HEK293 (cell line): ENCODE measurements around the gene C5orf46.

Experiments used
- KLF16 ChIP-seq: fragments of 450-650 bp; formaldehyde crosslinking; IDR thresholded peaks from 2 replicates; pipeline ENCODE4 v1.5.1; 2017; ENCODE audit warnings: missing biosample characterization, missing genetic modification characterization
- ZNF10 ChIP-seq: fragments of 450-650 bp; formaldehyde crosslinking; IDR thresholded peaks from 2 replicates; pipeline ENCODE4 v1.5.1; 2017; ENCODE audit warnings: missing biosample characterization, missing genetic modification characterization
- ZNF37A ChIP-seq: fragments of 450-650 bp; IDR thresholded peaks from 2 replicates; pipeline ENCODE4 v1.5.1; 2018; ENCODE audit warnings: missing biosample characterization, missing genetic modification characterization
- TF ChIP-seq, protein P1 (sequence below): fragments of 450-650 bp; formaldehyde crosslinking; IDR thresholded peaks from 2 replicates; pipeline ENCODE4 v1.5.1; 2016; ENCODE audit warnings: missing biosample characterization, missing genetic modification characterization
- TF ChIP-seq, protein P2 (sequence below): fragments of 450-650 bp; formaldehyde crosslinking; IDR thresholded peaks from 2 replicates; pipeline ENCODE4 v1.5.1; 2016; ENCODE audit warnings: missing biosample characterization, missing genetic modification characterization
- TF ChIP-seq, protein P3 (sequence below): fragments of 450-650 bp; formaldehyde crosslinking; IDR thresholded peaks from 2 replicates; pipeline ENCODE4 v1.5.1; 2017; ENCODE audit warnings: missing biosample characterization, missing genetic modification characterization
- TF ChIP-seq, protein P4 (sequence below): fragments of 450-650 bp; formaldehyde crosslinking; IDR thresholded peaks from 2 replicates; pipeline ENCODE4 v1.5.1; 2016; ENCODE audit warnings: missing biosample characterization, missing genetic modification characterization, low read depth
- TF ChIP-seq, protein P5 (sequence below): fragments of 450-650 bp; formaldehyde crosslinking; IDR thresholded peaks from 2 replicates; pipeline ENCODE4 v1.5.1; 2016; ENCODE audit warnings: missing biosample characterization, missing genetic modification characterization

DNA sequence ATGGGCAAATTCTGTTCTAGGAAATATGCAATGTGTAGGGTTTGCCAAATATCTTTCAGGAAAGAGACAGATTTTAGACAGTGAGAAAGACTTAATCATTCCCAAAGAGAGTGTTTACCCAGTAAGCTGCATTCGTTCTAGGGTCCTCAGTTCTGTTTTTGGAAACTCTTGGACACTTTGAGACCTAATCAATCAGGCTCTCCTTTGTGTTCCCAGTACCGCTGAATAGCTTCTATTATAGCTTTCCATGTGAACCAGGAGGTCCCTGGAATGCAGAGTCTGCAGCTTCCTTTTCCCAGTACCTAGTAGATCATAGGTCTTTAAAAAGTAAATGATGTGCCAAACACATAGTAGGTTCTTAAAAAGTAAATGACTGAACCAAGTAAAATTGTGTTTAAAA, 63.5 kb downstream of the C5orf46 start:
- TF ChIP-seq, protein P1, sequence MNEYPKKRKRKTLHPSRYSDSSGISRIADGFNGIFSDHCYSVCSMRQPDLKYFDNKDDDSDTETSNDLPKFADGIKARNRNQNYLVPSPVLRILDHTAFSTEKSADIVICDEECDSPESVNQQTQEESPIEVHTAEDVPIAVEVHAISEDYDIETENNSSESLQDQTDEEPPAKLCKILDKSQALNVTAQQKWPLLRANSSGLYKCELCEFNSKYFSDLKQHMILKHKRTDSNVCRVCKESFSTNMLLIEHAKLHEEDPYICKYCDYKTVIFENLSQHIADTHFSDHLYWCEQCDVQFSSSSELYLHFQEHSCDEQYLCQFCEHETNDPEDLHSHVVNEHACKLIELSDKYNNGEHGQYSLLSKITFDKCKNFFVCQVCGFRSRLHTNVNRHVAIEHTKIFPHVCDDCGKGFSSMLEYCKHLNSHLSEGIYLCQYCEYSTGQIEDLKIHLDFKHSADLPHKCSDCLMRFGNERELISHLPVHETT: no peak
- TF ChIP-seq, protein P2, sequence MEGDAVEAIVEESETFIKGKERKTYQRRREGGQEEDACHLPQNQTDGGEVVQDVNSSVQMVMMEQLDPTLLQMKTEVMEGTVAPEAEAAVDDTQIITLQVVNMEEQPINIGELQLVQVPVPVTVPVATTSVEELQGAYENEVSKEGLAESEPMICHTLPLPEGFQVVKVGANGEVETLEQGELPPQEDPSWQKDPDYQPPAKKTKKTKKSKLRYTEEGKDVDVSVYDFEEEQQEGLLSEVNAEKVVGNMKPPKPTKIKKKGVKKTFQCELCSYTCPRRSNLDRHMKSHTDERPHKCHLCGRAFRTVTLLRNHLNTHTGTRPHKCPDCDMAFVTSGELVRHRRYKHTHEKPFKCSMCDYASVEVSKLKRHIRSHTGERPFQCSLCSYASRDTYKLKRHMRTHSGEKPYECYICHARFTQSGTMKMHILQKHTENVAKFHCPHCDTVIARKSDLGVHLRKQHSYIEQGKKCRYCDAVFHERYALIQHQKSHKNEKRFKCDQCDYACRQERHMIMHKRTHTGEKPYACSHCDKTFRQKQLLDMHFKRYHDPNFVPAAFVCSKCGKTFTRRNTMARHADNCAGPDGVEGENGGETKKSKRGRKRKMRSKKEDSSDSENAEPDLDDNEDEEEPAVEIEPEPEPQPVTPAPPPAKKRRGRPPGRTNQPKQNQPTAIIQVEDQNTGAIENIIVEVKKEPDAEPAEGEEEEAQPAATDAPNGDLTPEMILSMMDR: no peak
- no peak for TF ChIP-seq KLF16
- TF ChIP-seq, protein P3, sequence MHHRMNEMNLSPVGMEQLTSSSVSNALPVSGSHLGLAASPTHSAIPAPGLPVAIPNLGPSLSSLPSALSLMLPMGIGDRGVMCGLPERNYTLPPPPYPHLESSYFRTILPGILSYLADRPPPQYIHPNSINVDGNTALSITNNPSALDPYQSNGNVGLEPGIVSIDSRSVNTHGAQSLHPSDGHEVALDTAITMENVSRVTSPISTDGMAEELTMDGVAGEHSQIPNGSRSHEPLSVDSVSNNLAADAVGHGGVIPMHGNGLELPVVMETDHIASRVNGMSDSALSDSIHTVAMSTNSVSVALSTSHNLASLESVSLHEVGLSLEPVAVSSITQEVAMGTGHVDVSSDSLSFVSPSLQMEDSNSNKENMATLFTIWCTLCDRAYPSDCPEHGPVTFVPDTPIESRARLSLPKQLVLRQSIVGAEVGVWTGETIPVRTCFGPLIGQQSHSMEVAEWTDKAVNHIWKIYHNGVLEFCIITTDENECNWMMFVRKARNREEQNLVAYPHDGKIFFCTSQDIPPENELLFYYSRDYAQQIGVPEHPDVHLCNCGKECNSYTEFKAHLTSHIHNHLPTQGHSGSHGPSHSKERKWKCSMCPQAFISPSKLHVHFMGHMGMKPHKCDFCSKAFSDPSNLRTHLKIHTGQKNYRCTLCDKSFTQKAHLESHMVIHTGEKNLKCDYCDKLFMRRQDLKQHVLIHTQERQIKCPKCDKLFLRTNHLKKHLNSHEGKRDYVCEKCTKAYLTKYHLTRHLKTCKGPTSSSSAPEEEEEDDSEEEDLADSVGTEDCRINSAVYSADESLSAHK (tag by site-specific recombination): no peak
- TF ChIP-seq, protein P4, sequence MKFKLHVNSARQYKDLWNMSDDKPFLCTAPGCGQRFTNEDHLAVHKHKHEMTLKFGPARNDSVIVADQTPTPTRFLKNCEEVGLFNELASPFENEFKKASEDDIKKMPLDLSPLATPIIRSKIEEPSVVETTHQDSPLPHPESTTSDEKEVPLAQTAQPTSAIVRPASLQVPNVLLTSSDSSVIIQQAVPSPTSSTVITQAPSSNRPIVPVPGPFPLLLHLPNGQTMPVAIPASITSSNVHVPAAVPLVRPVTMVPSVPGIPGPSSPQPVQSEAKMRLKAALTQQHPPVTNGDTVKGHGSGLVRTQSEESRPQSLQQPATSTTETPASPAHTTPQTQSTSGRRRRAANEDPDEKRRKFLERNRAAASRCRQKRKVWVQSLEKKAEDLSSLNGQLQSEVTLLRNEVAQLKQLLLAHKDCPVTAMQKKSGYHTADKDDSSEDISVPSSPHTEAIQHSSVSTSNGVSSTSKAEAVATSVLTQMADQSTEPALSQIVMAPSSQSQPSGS (tag by site-specific recombination): no peak
- TF ChIP-seq, protein P5, sequence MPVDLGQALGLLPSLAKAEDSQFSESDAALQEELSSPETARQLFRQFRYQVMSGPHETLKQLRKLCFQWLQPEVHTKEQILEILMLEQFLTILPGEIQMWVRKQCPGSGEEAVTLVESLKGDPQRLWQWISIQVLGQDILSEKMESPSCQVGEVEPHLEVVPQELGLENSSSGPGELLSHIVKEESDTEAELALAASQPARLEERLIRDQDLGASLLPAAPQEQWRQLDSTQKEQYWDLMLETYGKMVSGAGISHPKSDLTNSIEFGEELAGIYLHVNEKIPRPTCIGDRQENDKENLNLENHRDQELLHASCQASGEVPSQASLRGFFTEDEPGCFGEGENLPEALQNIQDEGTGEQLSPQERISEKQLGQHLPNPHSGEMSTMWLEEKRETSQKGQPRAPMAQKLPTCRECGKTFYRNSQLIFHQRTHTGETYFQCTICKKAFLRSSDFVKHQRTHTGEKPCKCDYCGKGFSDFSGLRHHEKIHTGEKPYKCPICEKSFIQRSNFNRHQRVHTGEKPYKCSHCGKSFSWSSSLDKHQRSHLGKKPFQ: no peak
- TF ChIP-seq ZNF37A (tag by site-specific recombination): no peak
- TF ChIP-seq ZNF10 (tag by site-specific recombination): no peak
